Endothelial cell of umbilical vein (primary cell): ENCODE measurements around the gene ATXN7L2. TPM values are rescaled to one million over a fixed set of nuclear protein-coding genes. Genes with fewer than 3 reads are reported as not detected.

Experiments used
- BruUV-seq: library from RNA; stranded (reverse); fragments of 400-500 nt; replicated peaks from 2 replicates; lab custom pipeline; 2021; lab: Mats Ljungman, UMichigan
- CTCF ChIA-PET: fragments of 300-600, 350-600 bp; sonication (Branson Sonifier 250); formaldehyde crosslinking; loops from one replicate; lab custom pipeline; 2021; ENCODE audit warnings: antibody characterized with exemption, inconsistent platforms; lab: Charles Lee
- POLR2A ChIA-PET: fragments of 300-600, 350-600 bp; sonication (Branson Sonifier 250); formaldehyde crosslinking; loops from one replicate; lab custom pipeline; 2021; ENCODE audit warnings: antibody characterized with exemption, inconsistent platforms; lab: Charles Lee
- DNase-seq: peaks from one replicate; pipeline ENCODE4 v3.0.0-alpha.2; 2011; ENCODE audit warnings: low read depth, low spot score
- FAIRE-seq: peaks from 2 replicates; lab custom pipeline; 2011; peaks lifted over from hg19 to GRCh38; lab: Jason Lieb, UNC
- H2AFZ ChIP-seq: 2 replicates; pipeline ENCODE4 v1.6.0; 2012; ENCODE audit warnings: low read depth, low read length, control low read depth, inconsistent platforms
- H3K27ac ChIP-seq: 2 replicates; pipeline ENCODE4 v1.5.1; 2011; ENCODE audit warnings: low read depth, mild to moderate bottlenecking, control low read depth, low read length, moderate library complexity; ENCODE audit not compliant: insufficient read depth
- H3K27me3 ChIP-seq, 2 experiments: 2 replicates each; pipeline versions ENCODE4 v1.6.0 to v1.6.1; 2011; ENCODE audit warnings: low read length in 2 of 2, mixed read lengths in 1 of 2; ENCODE audit not compliant: control insufficient read depth in 2 of 2, insufficient read depth in 2 of 2
- H3K36me3 ChIP-seq, 2 experiments: 2 replicates in 1 of 2; 3 replicates in 1 of 2; pipeline ENCODE4 v1.5.1; 2011; ENCODE audit warnings: low read length in 2 of 2, mild to moderate bottlenecking in 1 of 2, moderate library complexity in 1 of 2; ENCODE audit not compliant: control insufficient read depth in 2 of 2, insufficient read depth in 2 of 2; ENCODE audit errors: extremely low read depth in 1 of 2
- H3K4me1 ChIP-seq: 3 replicates; pipeline ENCODE4 v1.5.1; 2011; ENCODE audit warnings: mild to moderate bottlenecking, low read length; ENCODE audit not compliant: control insufficient read depth, insufficient read depth; ENCODE audit errors: extremely low read depth
- H3K4me2 ChIP-seq: 2 replicates; pipeline ENCODE4 v1.6.1; 2011; ENCODE audit warnings: low read length, control low read depth, mixed read lengths; ENCODE audit not compliant: insufficient read depth
- H3K4me3 ChIP-seq, 3 experiments: fragments of 200-600 bp in 1 of 3; sonication (generic), shearing (Covaris generic) in 1 of 3; replicated peaks in 1 of 3; 2 replicates each; pipeline ENCODE4 v1.5.1; 2011 to 2016; ENCODE audit warnings: control low read depth in 3 of 3, low read length in 3 of 3, mild to moderate bottlenecking in 2 of 3, inconsistent platforms in 1 of 3, low read depth in 1 of 3, moderate library complexity in 1 of 3; ENCODE audit not compliant: insufficient read depth in 1 of 3
- H3K79me2 ChIP-seq: 2 replicates; pipeline ENCODE4 v1.6.0; 2012; ENCODE audit warnings: low read length, inconsistent platforms; ENCODE audit not compliant: control insufficient read depth, insufficient read depth
- H3K9ac ChIP-seq: replicated peaks from 2 replicates; pipeline ENCODE3; 2011; ENCODE audit warnings: low read length, control low read depth; ENCODE audit not compliant: insufficient read depth; ENCODE audit errors: extremely low read depth
- H3K9me1 ChIP-seq: replicated peaks from 3 replicates; pipeline ENCODE4 v1.6.0; 2011; ENCODE audit warnings: mild to moderate bottlenecking, low read length; ENCODE audit not compliant: control insufficient read depth, insufficient read depth; ENCODE audit errors: extremely low read depth
- H3K9me3 ChIP-seq: replicated peaks from 2 replicates; pipeline ENCODE4 v1.5.1; 2012; ENCODE audit warnings: low read length, inconsistent platforms; ENCODE audit not compliant: control insufficient read depth, insufficient read depth
- H4K20me1 ChIP-seq: replicated peaks from 2 replicates; pipeline ENCODE3; 2011; ENCODE audit warnings: mild to moderate bottlenecking, low read length; ENCODE audit not compliant: control insufficient read depth, insufficient read depth; ENCODE audit errors: extremely low read depth
- EZH2 ChIP-seq: IDR thresholded peaks from 2 replicates; pipeline ENCODE4 v1.6.1; 2012; ENCODE audit warnings: borderline replicate concordance, low read depth, mild to moderate bottlenecking, moderate library complexity, low read length, inconsistent platforms; ENCODE audit not compliant: severe bottlenecking
- FOS ChIP-seq: IDR thresholded peaks from 2 replicates; pipeline ENCODE4 v1.6.1; 2011; ENCODE audit warnings: mild to moderate bottlenecking, low read length, moderate library complexity, borderline replicate concordance; ENCODE audit not compliant: insufficient read depth
- GATA2 ChIP-seq: IDR thresholded peaks from 2 replicates; pipeline ENCODE4 v1.7.0; 2011; ENCODE audit warnings: low read depth, mild to moderate bottlenecking, moderate library complexity, mixed read lengths, low read length; ENCODE audit not compliant: insufficient read length, insufficient read depth
- JUN ChIP-seq: IDR thresholded peaks from 2 replicates; pipeline ENCODE4 v1.6.1; 2011; ENCODE audit warnings: borderline replicate concordance, low read depth; ENCODE audit not compliant: insufficient read length, insufficient read depth
- MYC ChIP-seq: IDR thresholded peaks from one replicate; pipeline ENCODE4 v1.6.1; 2011; ENCODE audit warnings: mild to moderate bottlenecking, low read depth, low read length
- POLR2A ChIP-seq: IDR thresholded peaks from 2 replicates; pipeline ENCODE4 v1.6.1; 2012; ENCODE audit warnings: low read depth, mild to moderate bottlenecking, control low read depth, low read length
- POLR2AphosphoS5 ChIP-seq: IDR thresholded peaks from 2 replicates; pipeline ENCODE4 v1.6.1; 2012; ENCODE audit warnings: low read depth, mild to moderate bottlenecking, control low read depth, low read length, moderate library complexity; ENCODE audit not compliant: insufficient read depth
- dilution Hi-C: fragments of 300-500 bp; cut with MboI; formaldehyde crosslinking; loops from one replicate; pipeline ENCODE4 v1.15.0; 2019; ENCODE audit warnings: low sequenced_read_pairs; ENCODE audit not compliant: extremely low pct_ligation_motif_present
- intact Hi-C: fragments of 100-400 bp; cut with micrococcal nuclease; formaldehyde crosslinking; loops from one replicate; pipeline ENCODE4 v1.10.0; 2022
- polyA plus RNA-seq, 4 experiments: library from polyadenylated mRNA; depleted of rRNA in 3 of 4; stranded (reverse) in 3 of 4; unstranded in 1 of 4; fragments of >200 nt; gene quantifications; 2 replicates each; pipeline versions ENCODE4 v1.2.1 to v1.2.3, GENCODE V29; 2011 to 2012; ENCODE audit warnings: missing spikeins in 1 of 4
- total RNA-seq: library from RNA; stranded (reverse); gene quantifications from 2 replicates; pipeline ENCODE4 v1.2.3, GENCODE V29; 2021
- TF ChIP-seq, protein P1 (sequence below): IDR thresholded peaks from 2 replicates; pipeline ENCODE4 v1.6.1; 2011; ENCODE audit not compliant: insufficient read depth, insufficient read length
- TF ChIP-seq, protein P2 (sequence below), 2 donors: IDR thresholded peaks; 1 replicate in 1 of 2; 2 replicates in 1 of 2; pipeline ENCODE4 v1.5.1; 2011; ENCODE audit warnings: low read length in 2 of 2, mild to moderate bottlenecking in 2 of 2, moderate library complexity in 2 of 2, control low read depth in 1 of 2, inconsistent platforms in 1 of 2, low read depth in 1 of 2; ENCODE audit not compliant: insufficient read depth in 1 of 2; ENCODE audit errors: extremely low read depth in 1 of 2

The ATXN7L2 gene
- total and polyA plus RNA-seq, 2 donors (not counting 3 experiments of a cell fraction or from before 2014, with no cell fraction given), result 4.4 to 4.9 TPM

DNA sequence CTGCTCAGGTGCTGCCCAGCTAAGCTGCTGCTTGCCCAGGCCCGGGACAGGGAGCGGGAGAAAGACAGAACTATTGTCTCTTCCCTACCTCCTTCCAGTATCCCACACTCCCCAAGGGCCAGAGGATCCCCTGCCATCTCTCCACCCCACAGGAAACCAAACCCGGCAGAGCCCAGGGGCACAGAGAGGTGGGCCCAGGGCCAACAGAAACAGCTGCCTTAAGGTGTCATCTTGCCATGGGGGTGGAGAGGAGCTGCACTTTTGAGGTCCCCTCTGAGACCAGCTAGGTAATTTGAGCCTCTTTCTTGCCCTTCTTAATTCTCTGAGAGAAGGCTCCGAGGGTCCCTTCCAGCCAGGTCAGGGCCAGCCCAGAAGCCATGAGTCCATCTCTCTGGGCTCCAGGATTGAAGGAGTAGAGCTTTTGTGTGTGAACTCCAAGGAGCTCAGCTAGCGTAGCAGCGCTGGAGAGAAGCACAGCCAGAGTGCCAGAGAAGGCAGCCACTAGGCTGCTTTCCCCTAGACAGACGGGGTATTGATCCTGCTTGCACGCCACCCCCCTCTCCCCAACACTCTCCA is 46.3 kb downstream of the ATXN7L2 start:
- H2AFZ ChIP-seq, result no peak overlapping the region
- DNase-seq (no peak), FAIRE-seq (no peak)
- dilution Hi-C loops (no loop called here), intact Hi-C loops (no loop called here)
- CTCF ChIA-PET, result interaction anchor here (0.7 to 18.7 kb wide), 9 partner anchors 8 to 455 kb away, joined by 3 to 955 read pairs (median 4); partner anchors contain the start of genes AHCYL1, AMIGO1 and CYB561D1
- H3K79me2 ChIP-seq, result no peaks in the 10 kb centered on the region
- H3K9ac ChIP-seq, result no peak overlapping the region
- no peaks in the 10 kb centered on the region for H3K9me3 ChIP-seq
- TF ChIP-seq, protein P1, sequence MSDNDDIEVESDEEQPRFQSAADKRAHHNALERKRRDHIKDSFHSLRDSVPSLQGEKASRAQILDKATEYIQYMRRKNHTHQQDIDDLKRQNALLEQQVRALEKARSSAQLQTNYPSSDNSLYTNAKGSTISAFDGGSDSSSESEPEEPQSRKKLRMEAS, result no peak
- no peak for TF ChIP-seq POLR2A
- TF ChIP-seq, protein P2, sequence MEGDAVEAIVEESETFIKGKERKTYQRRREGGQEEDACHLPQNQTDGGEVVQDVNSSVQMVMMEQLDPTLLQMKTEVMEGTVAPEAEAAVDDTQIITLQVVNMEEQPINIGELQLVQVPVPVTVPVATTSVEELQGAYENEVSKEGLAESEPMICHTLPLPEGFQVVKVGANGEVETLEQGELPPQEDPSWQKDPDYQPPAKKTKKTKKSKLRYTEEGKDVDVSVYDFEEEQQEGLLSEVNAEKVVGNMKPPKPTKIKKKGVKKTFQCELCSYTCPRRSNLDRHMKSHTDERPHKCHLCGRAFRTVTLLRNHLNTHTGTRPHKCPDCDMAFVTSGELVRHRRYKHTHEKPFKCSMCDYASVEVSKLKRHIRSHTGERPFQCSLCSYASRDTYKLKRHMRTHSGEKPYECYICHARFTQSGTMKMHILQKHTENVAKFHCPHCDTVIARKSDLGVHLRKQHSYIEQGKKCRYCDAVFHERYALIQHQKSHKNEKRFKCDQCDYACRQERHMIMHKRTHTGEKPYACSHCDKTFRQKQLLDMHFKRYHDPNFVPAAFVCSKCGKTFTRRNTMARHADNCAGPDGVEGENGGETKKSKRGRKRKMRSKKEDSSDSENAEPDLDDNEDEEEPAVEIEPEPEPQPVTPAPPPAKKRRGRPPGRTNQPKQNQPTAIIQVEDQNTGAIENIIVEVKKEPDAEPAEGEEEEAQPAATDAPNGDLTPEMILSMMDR (IDR thresholded peaks at IDR 0.05; ENCODE audit: extremely low read depth in 1 of 2, insufficient read depth in 1 of 2, low read depth in 1 of 2, low read length in 2 of 2), result no peak
- no peak for TF ChIP-seq MYC
- TF ChIP-seq JUN, result no peak
- no peak for TF ChIP-seq POLR2AphosphoS5
- no peak for TF ChIP-seq FOS
- no peak for TF ChIP-seq GATA2
- TF ChIP-seq EZH2, result no peak
- H3K27me3 ChIP-seq, result peaks cover 2 to 10% of the 10 kb centered on the region in 2 experiments
- no peak overlapping the region for H3K27ac ChIP-seq
- POLR2A ChIA-PET, result no interaction called here
- H4K20me1 ChIP-seq, result no peaks in the 10 kb centered on the region
- H3K4me1 ChIP-seq, result peaks cover 4% of the 10 kb centered on the region
- H3K4me2 ChIP-seq, result no peak overlapping the region
- H3K36me3 ChIP-seq, result no peaks in the 10 kb centered on the region
- no peak overlapping the region for H3K4me3 ChIP-seq
- H3K9me1 ChIP-seq, result no peaks in the 10 kb centered on the region
- BruUV-seq, result no TSS peak
